Gastrocnemius medialis (tissue), 4 donors: ENCODE data around the gene TTC39B. TPM values are rescaled to one million over a fixed set of nuclear protein-coding genes. Genes with fewer than 3 reads are reported as not detected.

Experiments
- ATAC-seq, 2 donors: fragments of 150-250 bp; one replicate each; pipeline ENCODE4 v1.9.1; 2016
- DNase-seq, 2 donors: peaks; one replicate each; pipeline ENCODE4 v3.0.0-alpha.2; 2019
- H3K27ac ChIP-seq, 4 donors: fragments of 200-600 bp; sonication (generic); 1 replicate in 1 of 4; 2 replicates in 3 of 4; pipeline ENCODE4 v1.5.1; 2016 to 2018; ENCODE audit warnings: mild to moderate bottlenecking in 2 of 4, moderate library complexity in 1 of 4
- H3K27me3 ChIP-seq, 3 donors: fragments of 200-600 bp; sonication (generic) in 2 of 3; 1 replicate in 1 of 3; 2 replicates in 2 of 3; pipeline versions ENCODE4 v1.5.1 to v1.6.0; 2016 to 2019; ENCODE audit warnings: mild to moderate bottlenecking in 1 of 3, moderate library complexity in 1 of 3
- H3K36me3 ChIP-seq, 2 donors: fragments of 200-600 bp; sonication (generic) in 1 of 2; one replicate each; pipeline ENCODE4 v1.5.1; 2017 to 2018
- H3K4me1 ChIP-seq, 2 donors: fragments of 200-600 bp; sonication (generic) in 1 of 2; one replicate each; pipeline ENCODE4 v1.5.1; 2016 to 2017; ENCODE audit warnings: mild to moderate bottlenecking in 2 of 2
- H3K4me3 ChIP-seq, 4 donors: fragments of 200-600 bp; sonication (generic) in 3 of 4; 1 replicate in 1 of 4; 2 replicates in 3 of 4; pipeline ENCODE4 v1.5.1; 2016 to 2019; ENCODE audit warnings: mild to moderate bottlenecking in 2 of 4
- H3K9me3 ChIP-seq, 3 donors: fragments of 200-600 bp; sonication (generic) in 2 of 3; 1 replicate in 1 of 3; 2 replicates in 2 of 3; pipeline ENCODE4 v1.5.1; 2016 to 2019
- POLR2A ChIP-seq, 2 donors: fragments of 450-650 bp; IDR thresholded peaks; one replicate each; pipeline ENCODE4 v1.6.1; 2017; ENCODE audit warnings: antibody characterized with exemption in 2 of 2, mild to moderate bottlenecking in 2 of 2, moderate library complexity in 2 of 2
- in situ Hi-C, 4 donors: fragments of 200-750 bp; cut with MboI; loops; one replicate each; pipeline versions ENCODE4 v1.15.0 to v1.8.0; 2017; ENCODE audit warnings: low sequenced_read_pairs in 4 of 4
- intact Hi-C: fragments of 100-400 bp; cut with DNase I; formaldehyde crosslinking; loops from one replicate; pipeline ENCODE4 v1.15.1; 2023; ENCODE audit warnings: low total_unique reads
- total RNA-seq, 4 donors: library from RNA; depleted of rRNA; stranded (reverse); fragments of >200 nt; gene quantifications; one replicate each; pipeline versions ENCODE4 v1.1.0 to v1.2.3, GENCODE V29; 2016
- TF ChIP-seq, protein P1 (sequence below), 5 experiments: fragments of 450-650 bp in 3 of 5; fragments of 200-600 bp in 2 of 5; sonication (generic) in 2 of 5; IDR thresholded peaks in 4 of 5; conservative IDR thresholded peaks in 1 of 5; 1 replicate in 4 of 5; 2 replicates in 1 of 5; pipeline ENCODE4 v1.5.1; 2016 to 2019; ENCODE audit warnings: antibody characterized with exemption in 5 of 5, mild to moderate bottlenecking in 3 of 5, moderate library complexity in 3 of 5

TTC39B gene
- total RNA-seq, 4 donors from 2014 or later, result 1.8 to 6.9 (median 3.8) TPM

GRCh38 chr9:15287309-15287708 is 19.7 kb downstream of the TTC39B start:
- Histone ChIP-seq H3K36me3 (peaks cover 0 to 2% of the 10 kb centered on the region in 2 donors), H3K4me3 (no peak overlapping the region), H3K27ac (no peak overlapping the region), H3K27me3 (no peaks in the 10 kb centered on the region), H3K4me1 (no peaks in the 10 kb centered on the region), H3K9me3 (no peaks in the 10 kb centered on the region)
- in situ Hi-C loops, result loop anchor here in 1 of 4 donors (25.0 kb wide), 1 partner anchor 325 kb away; no protein-coding TSS in a partner anchor
- TF ChIP-seq POLR2A (IDR thresholded peaks at IDR 0.05), result no peak
- TF ChIP-seq, protein P1, sequence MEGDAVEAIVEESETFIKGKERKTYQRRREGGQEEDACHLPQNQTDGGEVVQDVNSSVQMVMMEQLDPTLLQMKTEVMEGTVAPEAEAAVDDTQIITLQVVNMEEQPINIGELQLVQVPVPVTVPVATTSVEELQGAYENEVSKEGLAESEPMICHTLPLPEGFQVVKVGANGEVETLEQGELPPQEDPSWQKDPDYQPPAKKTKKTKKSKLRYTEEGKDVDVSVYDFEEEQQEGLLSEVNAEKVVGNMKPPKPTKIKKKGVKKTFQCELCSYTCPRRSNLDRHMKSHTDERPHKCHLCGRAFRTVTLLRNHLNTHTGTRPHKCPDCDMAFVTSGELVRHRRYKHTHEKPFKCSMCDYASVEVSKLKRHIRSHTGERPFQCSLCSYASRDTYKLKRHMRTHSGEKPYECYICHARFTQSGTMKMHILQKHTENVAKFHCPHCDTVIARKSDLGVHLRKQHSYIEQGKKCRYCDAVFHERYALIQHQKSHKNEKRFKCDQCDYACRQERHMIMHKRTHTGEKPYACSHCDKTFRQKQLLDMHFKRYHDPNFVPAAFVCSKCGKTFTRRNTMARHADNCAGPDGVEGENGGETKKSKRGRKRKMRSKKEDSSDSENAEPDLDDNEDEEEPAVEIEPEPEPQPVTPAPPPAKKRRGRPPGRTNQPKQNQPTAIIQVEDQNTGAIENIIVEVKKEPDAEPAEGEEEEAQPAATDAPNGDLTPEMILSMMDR (IDR thresholded peaks at IDR 0.05 in 4 of 5, conservative IDR thresholded peaks at IDR 0.05 in 1 of 5), result no peak
- no peak for DNase-seq
- ATAC-seq, result no peak
- intact Hi-C loops, result no loop called here

DNA sequence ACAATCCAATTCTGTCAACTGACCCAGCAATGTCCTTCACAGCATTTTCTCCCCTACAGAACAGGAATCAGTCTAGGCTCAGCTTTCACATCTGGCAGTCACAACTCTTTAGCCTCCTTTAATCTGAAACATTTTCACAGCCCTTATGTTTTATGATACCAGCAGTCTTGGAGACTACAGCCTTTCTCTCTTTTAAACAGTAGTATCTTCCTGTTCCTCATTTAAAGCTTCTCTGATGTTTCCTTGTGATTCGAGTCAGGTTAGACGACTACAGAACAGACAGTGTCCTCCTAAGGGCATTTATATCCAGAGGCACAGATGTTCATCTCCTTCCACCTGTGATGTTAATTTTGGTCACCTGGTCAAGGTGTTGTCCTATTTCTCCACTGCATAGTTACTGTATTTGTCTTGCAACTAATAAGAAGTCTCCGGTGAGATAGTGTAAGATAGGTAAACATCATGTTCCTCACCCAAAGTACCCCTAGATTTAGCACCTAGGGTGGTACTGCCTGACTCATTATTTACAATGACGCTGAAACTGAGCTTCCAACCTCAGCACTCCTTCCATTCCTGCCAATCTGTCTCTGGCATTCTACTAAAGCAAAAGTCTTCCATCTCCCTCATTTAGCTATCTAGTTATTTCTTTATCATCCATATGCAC is 20.7 kb downstream of the TTC39B start:
- Histone ChIP-seq H3K27me3 (no peaks in the 10 kb centered on the region), H3K27ac (no peak overlapping the region), H3K9me3 (no peaks in the 10 kb centered on the region), H3K4me3 (no peak overlapping the region), H3K36me3 (peaks cover 0 to 2% of the 10 kb centered on the region in 2 donors), H3K4me1 (no peaks in the 10 kb centered on the region)
- ATAC-seq (no peak), DNase-seq (no peak)
- intact Hi-C loops (no loop called here), in situ Hi-C loops (loop anchor here in 1 of 4 donors (25.0 kb wide), 1 partner anchor 326 kb away; no protein-coding TSS in a partner anchor)
- no peak for TF ChIP-seq POLR2A (IDR thresholded peaks at IDR 0.05)
- TF ChIP-seq, protein P1 (IDR thresholded peaks at IDR 0.05 in 4 of 5, conservative IDR thresholded peaks at IDR 0.05 in 1 of 5), result no peak

DNA sequence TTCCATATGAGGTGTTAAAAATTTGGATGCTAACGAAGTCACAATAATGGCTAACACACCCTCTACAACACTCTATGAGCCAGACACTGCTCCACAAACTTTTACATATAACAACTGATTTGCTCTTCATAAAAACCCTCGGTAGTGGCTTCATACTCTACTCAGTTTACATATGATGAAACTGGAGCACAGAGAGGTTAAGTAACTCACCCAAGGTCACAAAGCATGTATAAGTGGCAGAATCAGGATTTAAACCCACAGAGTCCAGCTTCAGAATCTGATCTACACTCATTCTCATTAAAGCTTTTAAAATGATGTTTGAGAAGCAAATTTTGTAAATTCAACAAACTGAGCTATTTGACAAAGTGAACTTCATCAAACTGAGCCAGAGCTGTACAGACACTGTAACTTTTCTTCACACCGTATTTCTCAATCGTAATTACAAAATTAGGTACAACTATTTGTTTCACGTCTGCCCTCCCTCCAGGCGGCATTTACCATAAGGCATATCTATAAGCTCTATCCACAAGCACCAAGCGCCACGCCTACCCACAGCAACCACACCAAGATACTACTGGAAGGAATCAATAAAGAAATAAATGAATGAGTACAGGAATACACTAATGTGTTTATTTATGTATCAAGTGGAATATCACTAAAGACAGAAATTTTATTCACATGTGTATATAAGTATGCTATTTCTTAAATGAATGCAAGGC is 24.3 kb downstream of the TTC39B start:
- H3K27me3 ChIP-seq, result no peaks in the 10 kb centered on the region
- DNase-seq (no peak), ATAC-seq (no peak)
- intact Hi-C loops (no loop called here), in situ Hi-C loops (loop anchor here in 1 of 4 donors (25.0 kb wide), 1 partner anchor 330 kb away; no protein-coding TSS in a partner anchor)
- H3K9me3 ChIP-seq, result no peaks in the 10 kb centered on the region
- H3K36me3 ChIP-seq, result peaks cover 0 to 2% of the 10 kb centered on the region in 2 donors
- H3K4me3 ChIP-seq, result no peak overlapping the region
- peaks cover 2 to 4% of the 10 kb centered on the region in 2 donors for H3K4me1 ChIP-seq
- no peak for TF ChIP-seq POLR2A (IDR thresholded peaks at IDR 0.05)
- TF ChIP-seq, protein P1 (IDR thresholded peaks at IDR 0.05 in 4 of 5, conservative IDR thresholded peaks at IDR 0.05 in 1 of 5), result no peak
- no peak overlapping the region for H3K27ac ChIP-seq

DNA sequence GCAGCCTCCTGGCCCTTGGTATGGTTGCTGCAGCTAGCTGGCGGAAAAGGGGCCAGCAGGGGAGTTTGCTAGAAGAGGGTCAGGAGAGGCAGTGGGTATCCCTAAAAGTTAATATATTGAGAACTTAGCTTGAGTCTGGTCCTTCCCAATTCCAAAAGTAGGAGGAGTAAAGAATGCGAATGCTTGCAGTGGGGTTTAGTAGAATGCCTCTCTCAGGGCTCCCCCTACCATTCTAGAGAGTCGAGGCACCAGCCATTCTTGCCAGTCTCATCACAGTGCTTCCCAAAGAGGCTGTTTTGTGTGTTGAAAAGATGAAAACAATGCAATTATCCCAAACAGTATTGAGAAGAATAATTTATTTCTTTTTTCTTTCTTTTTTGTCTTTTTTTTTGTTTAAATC is 26.4 kb downstream of the TTC39B start:
- TF ChIP-seq POLR2A (IDR thresholded peaks at IDR 0.05), result no peak
- TF ChIP-seq, protein P1 (IDR thresholded peaks at IDR 0.05 in 4 of 5, conservative IDR thresholded peaks at IDR 0.05 in 1 of 5), result no peak
- Histone ChIP-seq H3K9me3 (no peaks in the 10 kb centered on the region), H3K36me3 (peaks cover 0 to 2% of the 10 kb centered on the region in 2 donors), H3K27ac (no peak overlapping the region), H3K4me1 (peaks cover 4 to 7% of the 10 kb centered on the region in 2 donors), H3K4me3 (no peak overlapping the region), H3K27me3 (no peaks in the 10 kb centered on the region)
- ATAC-seq (no peak), DNase-seq (no peak)
- in situ Hi-C loops (loop anchor here in 1 of 4 donors (25.0 kb wide), 1 partner anchor 332 kb away; no protein-coding TSS in a partner anchor), intact Hi-C loops (no loop called here)
